ENCODE results near the gene TAF1A. TPM values are rescaled to one million over a fixed set of nuclear protein-coding genes. Genes with fewer than 3 reads are reported as not detected.
"Not testable (repeated sequence)": the region's sequence is repeated elsewhere in the genome, so short reads cannot be mapped to it uniquely, and the experiment has no call there.

TAF1A gene
- total RNA-seq, 2 donors from 2014 or later, result 2.0 to 2.8 TPM

GRCh38 chr1:222613627-222614026 lies 23.9 kb upstream of the TAF1A start:
- Histone ChIP-seq H3K4me3 (no peak overlapping the region), H3K9me3 (no peaks in the 10 kb centered on the region), H3K27me3 (replicated peaks; ENCODE audit: insufficient read depth) (no peaks in the 10 kb centered on the region), H3K36me3 (no peaks in the 10 kb centered on the region), H3K27ac (no peak overlapping the region), H3K4me1 (ENCODE audit: control insufficient read depth in 1 of 2, low read depth in 2 of 2) (peaks cover 0 to 5% of the 10 kb centered on the region in 2 donors)
- ATAC-seq (ENCODE audit: insufficient number of reproducible peaks, low FRiP score, low read depth) (no peak), DNase-seq (ENCODE audit: low spot score) (no peak)
- no peak for TF ChIP-seq CTCF (IDR thresholded peaks at IDR 0.05)

- no peak for TF ChIP-seq CTCF (IDR thresholded peaks at IDR 0.05)
- no peak for DNase-seq (ENCODE audit: low spot score)
These were observed 21.0 kb upstream of the TAF1A start for GRCh38 chr1:222610728-222611127.

GRCh38 chr1:222609111-222609510 lies 19.4 kb upstream of the TAF1A start:
- not testable (repeated sequence) for H3K4me3 ChIP-seq; DNase-seq (ENCODE audit: low spot score); H3K4me1 ChIP-seq (ENCODE audit: control insufficient read depth in 1 of 2, low read depth in 2 of 2); H3K27me3 ChIP-seq (replicated peaks; ENCODE audit: insufficient read depth); H3K9me3 ChIP-seq; H3K27ac ChIP-seq; H3K36me3 ChIP-seq; ATAC-seq (ENCODE audit: insufficient number of reproducible peaks, low FRiP score, low read depth)

More at GRCh38 chr1:222610728-222611127, 21.0 kb upstream of the TAF1A start:
- Histone ChIP-seq H3K27ac (no peak overlapping the region), H3K9me3 (no peaks in the 10 kb centered on the region), H3K4me3 (no peak overlapping the region), H3K27me3 (replicated peaks; ENCODE audit: insufficient read depth) (no peaks in the 10 kb centered on the region), H3K4me1 (ENCODE audit: control insufficient read depth in 1 of 2, low read depth in 2 of 2) (no peaks in the 10 kb centered on the region), H3K36me3 (no peaks in the 10 kb centered on the region)
- no peak for ATAC-seq (ENCODE audit: insufficient number of reproducible peaks, low FRiP score, low read depth)

- Histone ChIP-seq H3K4me3 (no peak overlapping the region), H3K4me1 (ENCODE audit: control insufficient read depth in 1 of 2, low read depth in 2 of 2) (no peaks in the 10 kb centered on the region), H3K36me3 (no peaks in the 10 kb centered on the region), H3K27ac (no peak overlapping the region), H3K9me3 (no peaks in the 10 kb centered on the region), H3K27me3 (replicated peaks; ENCODE audit: insufficient read depth) (no peaks in the 10 kb centered on the region)
- no peak for DNase-seq (ENCODE audit: low spot score)
- ATAC-seq (ENCODE audit: insufficient number of reproducible peaks, low FRiP score, low read depth), result no peak
- no peak for TF ChIP-seq CTCF (IDR thresholded peaks at IDR 0.05)
These were observed 17.0 kb upstream of the TAF1A start for GRCh38 chr1:222606757-222607156.

- Histone ChIP-seq H3K4me3 (no peak overlapping the region), H3K9me3 (no peaks in the 10 kb centered on the region), H3K27me3 (replicated peaks; ENCODE audit: insufficient read depth) (no peaks in the 10 kb centered on the region), H3K4me1 (ENCODE audit: control insufficient read depth in 1 of 2, low read depth in 2 of 2) (no peaks in the 10 kb centered on the region), H3K27ac (no peak overlapping the region), H3K36me3 (no peaks in the 10 kb centered on the region)
- TF ChIP-seq CTCF (IDR thresholded peaks at IDR 0.05), result no peak
- no peak for DNase-seq (ENCODE audit: low spot score)
- no peak for ATAC-seq (ENCODE audit: insufficient number of reproducible peaks, low FRiP score, low read depth)
These were observed 11.5 kb upstream of the TAF1A start for GRCh38 chr1:222601257-222601656.

GRCh38 chr1:222600281-222600680 lies 10.5 kb upstream of the TAF1A start:
- no peak for ATAC-seq (ENCODE audit: insufficient number of reproducible peaks, low FRiP score, low read depth)
- Histone ChIP-seq H3K4me1 (ENCODE audit: control insufficient read depth in 1 of 2, low read depth in 2 of 2) (no peaks in the 10 kb centered on the region), H3K36me3 (no peaks in the 10 kb centered on the region)

More at GRCh38 chr1:222600281-222600680, 10.5 kb upstream of the TAF1A start:
- no peak for TF ChIP-seq CTCF (IDR thresholded peaks at IDR 0.05)
- Histone ChIP-seq H3K4me3 (no peak overlapping the region), H3K27ac (no peak overlapping the region), H3K9me3 (no peaks in the 10 kb centered on the region), H3K27me3 (replicated peaks; ENCODE audit: insufficient read depth) (no peaks in the 10 kb centered on the region)
- no peak for DNase-seq (ENCODE audit: low spot score)
